Hepatocyte (in vitro differentiated cells): ENCODE measurements around the gene ADAMTS19.

Experiments used
- EZH2 ChIP-seq: fragments of 200-600 bp; sonication (generic); IDR thresholded peaks from 2 replicates; pipeline ENCODE4 v1.6.1; 2016; ENCODE audit warnings: antibody characterized with exemption, mild to moderate bottlenecking, borderline replicate concordance
- TF ChIP-seq, protein P1 (sequence below): fragments of 200-600 bp; sonication (generic); IDR thresholded peaks from 2 replicates; pipeline ENCODE4 v1.5.1; 2016; ENCODE audit warnings: antibody characterized with exemption, mild to moderate bottlenecking; ENCODE audit not compliant: poor library complexity

DNA sequence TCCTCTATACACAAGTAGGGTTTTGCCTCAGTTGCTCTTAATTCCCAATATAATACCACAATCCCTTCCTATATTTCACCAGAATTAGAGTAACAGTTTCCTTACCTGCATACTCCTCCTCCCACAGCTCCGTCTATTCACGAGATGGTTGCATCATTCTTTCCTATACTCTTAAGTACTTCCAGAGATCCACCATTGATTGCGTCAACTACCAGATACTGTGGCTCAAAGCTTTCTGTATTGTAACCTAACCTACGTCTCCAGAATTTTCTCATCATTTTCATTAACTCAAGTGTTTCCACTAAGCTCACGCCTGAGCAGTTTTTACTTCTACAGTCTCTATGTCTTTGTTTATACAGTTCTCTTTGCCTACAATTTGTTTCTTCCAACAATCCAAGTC lies 256.6 kb downstream of the ADAMTS19 start:
- TF ChIP-seq, protein P1, sequence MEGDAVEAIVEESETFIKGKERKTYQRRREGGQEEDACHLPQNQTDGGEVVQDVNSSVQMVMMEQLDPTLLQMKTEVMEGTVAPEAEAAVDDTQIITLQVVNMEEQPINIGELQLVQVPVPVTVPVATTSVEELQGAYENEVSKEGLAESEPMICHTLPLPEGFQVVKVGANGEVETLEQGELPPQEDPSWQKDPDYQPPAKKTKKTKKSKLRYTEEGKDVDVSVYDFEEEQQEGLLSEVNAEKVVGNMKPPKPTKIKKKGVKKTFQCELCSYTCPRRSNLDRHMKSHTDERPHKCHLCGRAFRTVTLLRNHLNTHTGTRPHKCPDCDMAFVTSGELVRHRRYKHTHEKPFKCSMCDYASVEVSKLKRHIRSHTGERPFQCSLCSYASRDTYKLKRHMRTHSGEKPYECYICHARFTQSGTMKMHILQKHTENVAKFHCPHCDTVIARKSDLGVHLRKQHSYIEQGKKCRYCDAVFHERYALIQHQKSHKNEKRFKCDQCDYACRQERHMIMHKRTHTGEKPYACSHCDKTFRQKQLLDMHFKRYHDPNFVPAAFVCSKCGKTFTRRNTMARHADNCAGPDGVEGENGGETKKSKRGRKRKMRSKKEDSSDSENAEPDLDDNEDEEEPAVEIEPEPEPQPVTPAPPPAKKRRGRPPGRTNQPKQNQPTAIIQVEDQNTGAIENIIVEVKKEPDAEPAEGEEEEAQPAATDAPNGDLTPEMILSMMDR, result no peak
- TF ChIP-seq EZH2, result no peak
